ENCODE data around the gene ZFAND3. TPM values are rescaled to one million over a fixed set of nuclear protein-coding genes. Genes with fewer than 3 reads are reported as not detected.
A peak's percentile ranks its signal among the peaks of the same experiment; 100 is the strongest.

The ZFAND3 gene
- total RNA-seq, 6 donors from 2014 or later: 26.2 to 66.4 (median 55.5) TPM

DNA sequence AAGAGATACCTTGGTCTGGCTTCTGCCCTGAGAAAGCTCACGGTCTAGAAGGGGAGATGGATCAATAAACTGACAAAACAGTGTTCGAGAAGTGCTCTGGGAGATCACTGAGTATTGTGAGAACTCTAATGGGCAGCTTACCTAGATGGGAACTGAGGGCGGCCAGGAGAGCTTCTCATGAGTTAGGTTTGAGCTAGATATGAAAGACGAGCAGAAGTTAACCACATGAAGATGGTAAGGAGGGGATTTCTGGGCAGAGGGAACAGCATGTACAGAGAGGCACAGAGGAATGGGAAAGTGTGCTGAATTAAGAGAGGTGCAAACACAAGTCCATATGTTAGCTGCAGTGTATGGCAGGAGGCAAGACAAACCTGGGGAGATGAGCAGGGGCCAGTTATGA lies 11.9 kb downstream of the ZFAND3 start:
- no peak for DNase-seq
- Histone ChIP-seq H3K4me3 (no peak overlapping the region), H3K4me1 (peaks cover 37 to 61% (median 53%) of the 10 kb centered on the region in 4 donors), H3K27ac (no peak overlapping the region), H3K27me3 (no peaks in the 10 kb centered on the region), H3K36me3 (no peaks in the 10 kb centered on the region), H3K9me3 (no peaks in the 10 kb centered on the region)
- ATAC-seq (ENCODE audit: low FRiP score in 2 of 2): no peak
- TF ChIP-seq, protein P1, sequence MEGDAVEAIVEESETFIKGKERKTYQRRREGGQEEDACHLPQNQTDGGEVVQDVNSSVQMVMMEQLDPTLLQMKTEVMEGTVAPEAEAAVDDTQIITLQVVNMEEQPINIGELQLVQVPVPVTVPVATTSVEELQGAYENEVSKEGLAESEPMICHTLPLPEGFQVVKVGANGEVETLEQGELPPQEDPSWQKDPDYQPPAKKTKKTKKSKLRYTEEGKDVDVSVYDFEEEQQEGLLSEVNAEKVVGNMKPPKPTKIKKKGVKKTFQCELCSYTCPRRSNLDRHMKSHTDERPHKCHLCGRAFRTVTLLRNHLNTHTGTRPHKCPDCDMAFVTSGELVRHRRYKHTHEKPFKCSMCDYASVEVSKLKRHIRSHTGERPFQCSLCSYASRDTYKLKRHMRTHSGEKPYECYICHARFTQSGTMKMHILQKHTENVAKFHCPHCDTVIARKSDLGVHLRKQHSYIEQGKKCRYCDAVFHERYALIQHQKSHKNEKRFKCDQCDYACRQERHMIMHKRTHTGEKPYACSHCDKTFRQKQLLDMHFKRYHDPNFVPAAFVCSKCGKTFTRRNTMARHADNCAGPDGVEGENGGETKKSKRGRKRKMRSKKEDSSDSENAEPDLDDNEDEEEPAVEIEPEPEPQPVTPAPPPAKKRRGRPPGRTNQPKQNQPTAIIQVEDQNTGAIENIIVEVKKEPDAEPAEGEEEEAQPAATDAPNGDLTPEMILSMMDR (IDR thresholded peaks at IDR 0.05): no peak
- 90 to 92% methylated on average over 4 of the region's 4 CpGs for WGBS, 2 donors

DNA sequence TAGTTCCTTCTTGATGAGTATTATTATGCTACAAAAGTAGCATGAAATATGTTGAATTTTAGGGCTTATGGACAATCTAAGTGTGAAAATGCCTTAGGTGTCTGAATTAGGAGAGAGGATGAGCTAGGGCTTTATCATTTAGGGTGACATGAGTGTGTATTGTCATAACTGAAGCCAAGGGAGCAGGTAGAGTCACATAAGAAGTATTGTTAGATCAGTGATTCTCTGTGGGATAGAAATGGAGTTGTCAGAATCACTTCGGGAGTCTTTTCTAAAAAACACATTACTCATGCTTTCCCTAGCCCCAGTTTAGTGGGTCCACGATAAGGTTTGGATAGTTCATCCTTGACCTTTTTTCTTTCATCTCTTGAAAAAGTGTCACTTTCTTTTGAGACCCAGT lies 16.4 kb downstream of the ZFAND3 start:
- Histone ChIP-seq H3K4me3 (no peak overlapping the region), H3K36me3 (no peaks in the 10 kb centered on the region), H3K9me3 (no peaks in the 10 kb centered on the region), H3K27me3 (no peaks in the 10 kb centered on the region), H3K27ac (no peak overlapping the region), H3K4me1 (peaks cover 17 to 35% (median 30%) of the 10 kb centered on the region in 4 donors)
- DNase-seq: no peak
- TF ChIP-seq, protein P1 (IDR thresholded peaks at IDR 0.05): no peak
- TF ChIP-seq POLR2A (IDR thresholded peaks at IDR 0.05): no peak
- TF ChIP-seq EP300 (IDR thresholded peaks at IDR 0.05): no peak
- no peak for TF ChIP-seq POLR2AphosphoS5 (IDR thresholded peaks at IDR 0.05)
- no peak for ATAC-seq (ENCODE audit: low FRiP score in 2 of 2)
- 91 to 93% methylated on average over 2 of the region's 2 CpGs for WGBS, 2 donors

DNA sequence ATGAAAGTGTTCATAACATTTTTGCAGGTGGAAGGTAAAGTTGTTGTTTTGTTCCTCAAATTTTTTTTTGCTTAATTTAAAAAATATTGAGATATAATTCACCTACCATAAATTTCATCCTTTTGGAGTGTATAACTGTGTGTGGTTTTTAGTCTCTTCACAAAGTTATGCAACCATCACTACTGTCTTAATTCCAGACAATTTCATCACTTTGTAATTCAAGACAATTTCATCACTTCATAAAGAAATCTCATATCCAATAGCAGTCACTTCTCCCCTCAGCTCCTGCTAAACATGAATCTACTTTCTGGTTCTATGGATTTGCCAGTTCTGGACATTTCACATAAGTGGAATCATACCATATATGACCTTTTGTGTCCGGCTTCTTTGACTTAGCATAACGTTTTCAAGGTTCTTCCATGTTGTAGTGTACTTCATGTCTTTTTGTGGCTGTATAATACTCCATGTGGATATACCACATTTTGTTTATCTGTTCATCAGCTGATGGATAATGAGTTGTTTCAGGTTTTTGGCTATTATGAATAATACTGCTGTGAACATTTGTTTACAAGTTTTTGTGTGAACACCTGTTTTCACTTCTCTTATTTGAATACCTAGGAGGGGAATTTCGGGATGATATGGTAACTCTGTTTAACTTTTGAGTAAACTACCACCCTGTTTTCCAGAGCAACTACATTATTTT lies 18.8 kb downstream of the ZFAND3 start:
- peak in 1 of 2 donors; percentile 59 for ATAC-seq (ENCODE audit: low FRiP score in 2 of 2)
- Histone ChIP-seq H3K36me3 (no peaks in the 10 kb centered on the region), H3K27ac (no peak overlapping the region), H3K4me1 (peaks cover 16 to 27% (median 24%) of the 10 kb centered on the region in 4 donors), H3K27me3 (no peaks in the 10 kb centered on the region), H3K4me3 (no peak overlapping the region), H3K9me3 (no peaks in the 10 kb centered on the region)
- DNase-seq: no peak
- TF ChIP-seq POLR2AphosphoS5 (IDR thresholded peaks at IDR 0.05) (no peak), POLR2A (IDR thresholded peaks at IDR 0.05) (no peak), EP300 (IDR thresholded peaks at IDR 0.05) (no peak)
- TF ChIP-seq, protein P1 (IDR thresholded peaks at IDR 0.05): no peak
- 89 to 92% methylated on average over 3 of the region's 3 CpGs for WGBS, 2 donors

DNA sequence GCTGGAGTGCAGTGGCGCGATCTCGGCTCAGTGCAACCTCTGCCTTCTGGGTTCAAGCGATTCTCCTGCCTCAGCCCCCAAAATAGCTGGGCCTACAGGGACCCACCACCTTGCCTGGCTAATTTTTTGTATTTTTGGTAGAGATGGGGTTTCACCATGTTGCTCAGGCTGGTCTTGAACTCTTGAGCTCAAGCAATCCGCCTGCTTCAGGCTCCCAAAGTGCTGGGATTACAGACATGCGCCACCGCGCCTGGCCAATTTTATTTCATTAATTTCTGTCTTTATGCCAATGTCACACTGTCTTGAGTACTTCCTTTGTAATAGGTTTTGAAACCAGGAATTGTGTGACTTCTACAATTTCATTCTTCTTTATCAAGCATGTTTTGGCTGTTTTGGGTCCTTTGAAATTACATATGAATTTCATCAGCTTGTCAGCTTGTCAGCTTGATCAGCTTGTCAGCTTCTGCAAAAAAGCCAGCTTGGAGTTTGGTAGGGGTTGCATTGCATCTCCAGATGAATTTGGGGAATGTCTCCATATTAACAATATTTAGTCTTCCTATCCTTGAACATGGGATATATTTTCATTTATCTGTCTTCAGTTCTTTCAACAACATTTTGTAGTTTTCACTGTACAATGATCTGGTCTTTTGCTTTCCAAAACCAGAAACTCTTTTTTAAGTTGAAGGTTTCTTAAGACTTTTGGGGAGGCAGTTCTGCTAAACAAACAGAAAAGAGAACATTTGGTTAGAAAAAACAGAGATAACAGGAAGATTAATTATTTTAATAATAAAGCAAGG lies 20.8 kb downstream of the ZFAND3 start:
- no peak for ATAC-seq (ENCODE audit: low FRiP score in 2 of 2)
- H3K27ac ChIP-seq: peak overlapping the region in 2 of 4 donors; percentile 12 to 17
- H3K4me3 ChIP-seq: no peak overlapping the region
- peak in 1 of 2 donors; percentile 29 for DNase-seq
- no peaks in the 10 kb centered on the region for H3K27me3 ChIP-seq
- 74 to 80% methylated on average over 8 of the region's 8 CpGs for WGBS, 2 donors
- H3K9me3 ChIP-seq: no peaks in the 10 kb centered on the region
- no peaks in the 10 kb centered on the region for H3K36me3 ChIP-seq
- H3K4me1 ChIP-seq: peaks cover 22 to 37% (median 29%) of the 10 kb centered on the region in 4 donors
- TF ChIP-seq POLR2AphosphoS5 (IDR thresholded peaks at IDR 0.05): no peak
- TF ChIP-seq EP300 (IDR thresholded peaks at IDR 0.05): no peak
- TF ChIP-seq, protein P1 (IDR thresholded peaks at IDR 0.05): no peak
- no peak for TF ChIP-seq POLR2A (IDR thresholded peaks at IDR 0.05)

Measured in upper lobe of left lung (tissue), 6 donors.